Esophagus squamous epithelium (tissue), 5 donors: ENCODE data around the gene TLCD1. TPM values are rescaled to one million over a fixed set of nuclear protein-coding genes. Genes with fewer than 3 reads are reported as not detected.
A peak's percentile ranks its signal among the peaks of the same experiment; 100 is the strongest.

Source experiments
- DNase-seq: peaks from one replicate; lab custom pipeline; 2025; lab: John Stamatoyannopoulos, UW
- H3K27ac ChIP-seq, 4 donors: fragments of 200-600 bp; sonication (generic); one replicate each; pipeline ENCODE4 v1.5.1; 2016 to 2019; ENCODE audit warnings: mild to moderate bottlenecking in 1 of 4
- H3K27me3 ChIP-seq, 4 donors: fragments of 200-600 bp; sonication (generic); 1 replicate in 3 of 4; 2 replicates in 1 of 4; pipeline versions ENCODE4 v1.5.1 to v1.6.0; 2017 to 2021; ENCODE audit warnings: antibody characterized with exemption in 1 of 4
- H3K36me3 ChIP-seq, 3 donors: fragments of 200-600 bp; sonication (generic); one replicate each; pipeline ENCODE4 v1.5.1; 2016 to 2019
- H3K4me1 ChIP-seq, 3 donors: fragments of 200-600 bp; sonication (generic); one replicate each; pipeline ENCODE4 v1.5.1; 2017 to 2019
- H3K4me3 ChIP-seq, 4 donors: fragments of 200-600 bp; sonication (generic); 1 replicate in 3 of 4; 2 replicates in 1 of 4; pipeline ENCODE4 v1.5.1; 2016 to 2019; ENCODE audit warnings: mild to moderate bottlenecking in 2 of 4, moderate library complexity in 1 of 4
- H3K9me3 ChIP-seq, 3 donors: fragments of 200-600 bp; sonication (generic); one replicate each; pipeline ENCODE4 v1.5.1; 2016 to 2019
- CTCF ChIP-seq, 6 experiments: fragments of 450-650 bp in 4 of 6; fragments of 200-600 bp in 2 of 6; sonication (generic) in 2 of 6; IDR thresholded peaks; one replicate each; pipeline ENCODE4 v1.5.1; 2016 to 2019; ENCODE audit warnings: antibody characterized with exemption in 6 of 6, mild to moderate bottlenecking in 4 of 6, moderate library complexity in 4 of 6
- POLR2A ChIP-seq, 4 donors: fragments of 450-650 bp; IDR thresholded peaks; one replicate each; pipeline ENCODE4 v1.6.1; 2017; ENCODE audit warnings: antibody characterized with exemption in 4 of 4, mild to moderate bottlenecking in 4 of 4, moderate library complexity in 3 of 4
- WGBS, 2 donors: methylation state at CpG; one replicate each; pipeline ENCODE4 v1.1.5; 2018; 5-methylcytosine and 5-hydroxymethylcytosine counted together
- intact Hi-C: fragments of 100-400 bp; cut with DNase I; formaldehyde crosslinking; loops from one replicate; pipeline ENCODE4 v1.15.0; 2022
- total RNA-seq, 4 donors: library from RNA; depleted of rRNA; stranded (reverse); fragments of >200 nt; gene quantifications; one replicate each; pipeline ENCODE4 v1.1.0, GENCODE V29; 2016
- donor health status: DM: yes; HTN: yes; CAD: no.

TLCD1 gene
- total RNA-seq, 4 donors from 2014 or later, result 8.8 to 17.0 (median 13.0) TPM

GRCh38 chr17:28712705-28713415 lies 13.2 kb downstream of the TLCD1 start:
- Histone ChIP-seq H3K4me3 (no peak overlapping the region), H3K27ac (peak overlapping the region in 1 of 4 donors; percentile 88), H3K9me3 (no peaks in the 10 kb centered on the region), H3K36me3 (peaks cover 0 to 25% (median 0%) of the 10 kb centered on the region in 3 donors), H3K27me3 (peaks cover 0 to 13% (median 0%) of the 10 kb centered on the region in 4 donors), H3K4me1 (peaks cover 15 to 63% (median 27%) of the 10 kb centered on the region in 3 donors)
- TF ChIP-seq POLR2A (IDR thresholded peaks at IDR 0.05) (no peak), CTCF (IDR thresholded peaks at IDR 0.05) (no peak)
- intact Hi-C loops, result no loop called here
- 68 to 77% methylated on average over 4 to 7 of the region's 7 CpGs for WGBS, 2 donors
- DNase-seq, result no peak

- H3K27me3 ChIP-seq, result peaks cover 0 to 6% (median 0%) of the 10 kb centered on the region in 4 donors
- WGBS, 2 donors, result 44 to 72% methylated on average over 3 to 17 of the region's 34 CpGs
- DNase-seq, result no peak
- peaks cover 15 to 56% (median 20%) of the 10 kb centered on the region in 3 donors for H3K4me1 ChIP-seq
- TF ChIP-seq POLR2A (IDR thresholded peaks at IDR 0.05) (no peak), CTCF (IDR thresholded peaks at IDR 0.05) (no peak)
- peaks cover 0 to 25% (median 0%) of the 10 kb centered on the region in 3 donors for H3K36me3 ChIP-seq
- H3K27ac ChIP-seq, result peak overlapping the region; percentile 88 to 92 (median 90)
- no peaks in the 10 kb centered on the region for H3K9me3 ChIP-seq
- intact Hi-C loops, result no loop called here
- H3K4me3 ChIP-seq, result peak overlapping the region; percentile 56 to 79 (median 72)
Observed at GRCh38 chr17:28712032-28712704, 13.9 kb downstream of the TLCD1 start.

DNA sequence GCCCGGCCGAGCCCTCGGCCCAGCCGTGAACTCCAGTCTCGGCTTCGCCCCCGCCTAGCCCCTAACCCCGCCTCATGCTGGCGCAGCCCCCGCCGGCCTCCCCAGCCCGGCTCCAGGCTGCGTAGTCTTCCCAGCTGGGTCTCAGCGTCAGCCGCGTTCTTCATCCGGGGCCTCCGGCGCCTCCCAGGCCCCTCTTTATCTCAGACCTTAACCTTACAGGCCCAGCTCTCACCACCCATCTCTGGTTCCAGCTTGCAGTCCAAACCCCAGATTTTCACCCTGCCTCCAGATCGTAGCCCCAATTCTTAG lies 14.4 kb downstream of the TLCD1 start, which contains the start of gene PROCA1:
TSS of gene PROCA1 (minus strand) at position 166 of the 309 bp plus-strand sequence. CDS start 228 bp downstream, outside the sequence.
- TF ChIP-seq CTCF (IDR thresholded peaks at IDR 0.05) (no peak), POLR2A (IDR thresholded peaks at IDR 0.05) (no peak)
- 5 to 12% methylated on average over 15 to 17 of the region's 20 CpGs for WGBS, 2 donors
- intact Hi-C loops, result no loop called here
- no peak for DNase-seq
- Histone ChIP-seq H3K4me3 (peak within 1 kb of the TSS; percentile 56 to 79 (median 72)), H3K9me3 (no peaks in the 10 kb centered on the region), H3K27me3 (peaks cover 0 to under 1% (median 0%) of the 10 kb centered on the region in 4 donors), H3K27ac (peak within 1 kb of the TSS; percentile 88 to 92 (median 90)), H3K36me3 (peaks cover 0 to 25% (median 0%) of the 10 kb centered on the region in 3 donors), H3K4me1 (peaks cover 14 to 51% (median 15%) of the 10 kb centered on the region in 3 donors)

DNA sequence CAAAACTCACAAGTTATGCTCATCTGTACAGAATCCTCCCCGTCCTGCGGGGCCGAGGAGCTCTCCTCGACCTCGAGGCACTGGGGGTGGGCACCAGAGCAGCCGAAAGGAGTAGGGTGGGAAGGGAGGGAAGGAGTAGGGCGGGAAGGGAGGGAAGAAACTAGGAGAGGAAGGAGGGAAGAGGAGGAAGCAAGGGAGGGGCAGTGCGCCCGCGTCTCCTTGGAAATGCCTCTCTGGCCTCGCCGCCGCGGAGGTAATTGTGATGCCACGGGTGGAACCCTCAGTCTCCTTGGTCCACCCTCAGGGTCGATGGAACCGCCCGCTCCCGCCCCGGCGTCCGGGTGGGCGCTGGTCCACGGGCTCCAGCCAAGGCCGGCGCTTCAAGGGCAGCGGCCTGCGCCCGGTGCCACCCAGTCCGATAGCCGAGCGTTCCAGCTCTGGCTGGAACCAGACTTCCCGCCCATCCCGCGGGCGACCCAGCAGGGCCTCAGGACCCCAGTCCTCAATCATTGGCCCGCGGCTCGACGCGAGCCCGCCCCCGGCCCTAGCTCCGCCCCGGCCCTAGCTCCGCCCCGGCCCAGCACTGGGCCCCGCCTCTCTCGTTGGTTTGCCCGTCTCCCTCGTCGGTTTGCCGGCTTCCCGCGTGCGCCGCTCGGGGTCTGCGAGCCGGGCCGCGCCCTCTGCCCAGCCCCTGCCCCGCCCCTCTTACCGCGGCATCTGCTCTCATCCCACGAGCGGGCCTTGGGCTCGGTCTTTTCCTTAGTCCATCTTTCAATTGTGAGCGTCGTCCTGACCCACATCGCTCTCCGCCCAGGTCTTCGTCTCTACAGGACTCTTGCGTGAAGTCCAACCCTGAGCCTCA lies 14.9 kb downstream of the TLCD1 start:
- Histone ChIP-seq H3K27ac (peak overlapping the region; percentile 88 to 92 (median 90)), H3K27me3 (no peaks in the 10 kb centered on the region), H3K36me3 (peaks cover 0 to 25% (median 0%) of the 10 kb centered on the region in 3 donors), H3K4me3 (peak overlapping the region; percentile 56 to 79 (median 72)), H3K9me3 (no peaks in the 10 kb centered on the region), H3K4me1 (peaks cover 10 to 45% (median 14%) of the 10 kb centered on the region in 3 donors)
- 0 to 1% methylated on average over 22 to 46 of the region's 74 CpGs for WGBS, 2 donors
- intact Hi-C loops, result no loop called here
- no peak for TF ChIP-seq CTCF (IDR thresholded peaks at IDR 0.05)
- TF ChIP-seq POLR2A (IDR thresholded peaks at IDR 0.05), result peak in 3 of 4 donors; percentile 12 to 73 (median 70)
- DNase-seq, result peak; percentile 48
